ENCODE measurements around the gene TRIO.
"Not testable (repeated sequence)": the region's sequence is repeated elsewhere in the genome, so short reads cannot be mapped to it uniquely, and the experiment has no call there.

TRIO gene

GRCh38 chr5:14421851-14422250 lies 278.7 kb downstream of the TRIO start:
- no peak for DNase-seq

GRCh38 chr5:14424011-14424685 lies 281.0 kb downstream of the TRIO start:
- DNase-seq, result no peak

GRCh38 chr5:14425559-14425958 lies 282.4 kb downstream of the TRIO start:
- no peak for DNase-seq

- DNase-seq, result no peak
Measured at GRCh38 chr5:14426521-14426920, 283.4 kb downstream of the TRIO start.

GRCh38 chr5:14428302-14429081 lies 285.4 kb downstream of the TRIO start:
- no peak for DNase-seq

- no peak for DNase-seq
Measured at GRCh38 chr5:14429101-14430050, 286.2 kb downstream of the TRIO start.

- no peak for DNase-seq
Measured at GRCh38 chr5:14431534-14431933, 288.4 kb downstream of the TRIO start.

DNA sequence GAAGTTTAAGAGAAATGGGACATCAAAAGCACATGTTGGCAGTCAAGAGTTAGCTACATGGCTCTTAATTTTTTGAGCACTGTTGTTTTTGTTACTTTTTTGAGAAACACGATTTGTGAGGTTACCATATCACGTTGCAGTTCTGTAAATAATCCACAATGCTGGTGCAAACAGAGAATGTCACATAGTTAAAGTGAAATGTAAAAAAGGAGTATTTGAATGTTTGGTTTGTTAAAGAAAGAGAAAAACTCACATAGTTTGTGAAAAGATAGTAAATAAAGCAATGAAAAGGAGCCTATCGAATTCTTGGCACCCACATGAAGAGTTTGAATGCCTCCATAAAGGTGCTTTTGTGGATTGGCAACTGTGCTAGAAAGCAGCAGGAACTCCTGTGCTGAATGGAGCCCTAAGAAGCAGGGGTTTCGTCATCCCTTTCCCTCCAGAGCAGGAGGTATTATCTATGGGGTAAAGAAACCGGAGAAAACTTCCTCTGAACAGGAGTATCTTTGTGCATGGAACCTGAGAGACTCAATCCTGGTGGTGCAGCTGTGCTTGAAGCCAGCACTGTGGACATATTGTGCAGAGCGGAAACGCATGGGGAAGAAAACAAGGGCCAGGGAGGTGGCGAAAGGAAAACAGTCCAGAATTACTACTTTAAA lies 289.9 kb downstream of the TRIO start:
- DNase-seq, result no peak

DNA sequence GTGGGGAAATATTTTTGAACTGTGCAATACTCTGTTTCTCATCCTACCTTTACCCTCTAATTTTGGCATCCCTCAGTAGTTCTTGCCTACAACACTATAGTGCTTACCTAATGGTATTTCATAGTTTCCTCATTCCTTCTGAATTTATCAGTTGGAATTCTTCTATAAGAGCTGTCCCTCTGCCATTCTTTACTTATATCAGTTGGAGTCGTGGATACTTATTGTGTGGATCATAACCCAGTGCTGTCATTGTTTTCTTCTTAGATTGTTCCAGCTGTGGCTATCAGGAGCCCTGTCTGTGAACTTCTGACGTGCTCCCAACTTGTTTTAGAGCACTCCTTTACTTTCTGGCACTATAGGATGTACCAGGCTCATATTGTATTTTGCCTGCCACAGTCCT lies 292.3 kb downstream of the TRIO start:
- no peak for DNase-seq

DNA sequence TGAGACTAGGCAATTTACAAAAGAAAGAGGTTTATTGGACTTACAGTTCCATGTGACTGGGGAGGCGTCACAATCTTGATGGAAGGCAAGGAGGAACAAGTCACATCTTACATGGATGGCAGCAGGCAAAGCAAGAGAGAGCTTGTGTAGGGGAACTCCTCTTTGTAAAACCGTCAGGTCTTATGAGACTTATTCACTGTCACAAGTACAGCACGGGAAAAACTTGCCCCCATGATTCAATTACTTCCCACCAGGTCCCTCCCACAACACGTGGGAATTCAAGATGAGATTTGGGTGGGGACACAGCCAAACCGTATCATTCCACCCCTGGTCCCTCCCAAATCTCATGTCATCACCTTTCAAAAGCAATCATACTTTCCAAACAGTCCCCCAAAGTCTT lies 293.0 kb downstream of the TRIO start:
- not testable (repeated sequence) for DNase-seq

- DNase-seq, result no peak
Measured at GRCh38 chr5:14436801-14437542, 293.8 kb downstream of the TRIO start.

GRCh38 chr5:14438195-14438606 lies 295.1 kb downstream of the TRIO start:
- no peak for DNase-seq

GRCh38 chr5:14439087-14439871 lies 296.1 kb downstream of the TRIO start:
- DNase-seq, result no peak

GRCh38 chr5:14440223-14440581 lies 297.1 kb downstream of the TRIO start:
- no peak for DNase-seq

DNA sequence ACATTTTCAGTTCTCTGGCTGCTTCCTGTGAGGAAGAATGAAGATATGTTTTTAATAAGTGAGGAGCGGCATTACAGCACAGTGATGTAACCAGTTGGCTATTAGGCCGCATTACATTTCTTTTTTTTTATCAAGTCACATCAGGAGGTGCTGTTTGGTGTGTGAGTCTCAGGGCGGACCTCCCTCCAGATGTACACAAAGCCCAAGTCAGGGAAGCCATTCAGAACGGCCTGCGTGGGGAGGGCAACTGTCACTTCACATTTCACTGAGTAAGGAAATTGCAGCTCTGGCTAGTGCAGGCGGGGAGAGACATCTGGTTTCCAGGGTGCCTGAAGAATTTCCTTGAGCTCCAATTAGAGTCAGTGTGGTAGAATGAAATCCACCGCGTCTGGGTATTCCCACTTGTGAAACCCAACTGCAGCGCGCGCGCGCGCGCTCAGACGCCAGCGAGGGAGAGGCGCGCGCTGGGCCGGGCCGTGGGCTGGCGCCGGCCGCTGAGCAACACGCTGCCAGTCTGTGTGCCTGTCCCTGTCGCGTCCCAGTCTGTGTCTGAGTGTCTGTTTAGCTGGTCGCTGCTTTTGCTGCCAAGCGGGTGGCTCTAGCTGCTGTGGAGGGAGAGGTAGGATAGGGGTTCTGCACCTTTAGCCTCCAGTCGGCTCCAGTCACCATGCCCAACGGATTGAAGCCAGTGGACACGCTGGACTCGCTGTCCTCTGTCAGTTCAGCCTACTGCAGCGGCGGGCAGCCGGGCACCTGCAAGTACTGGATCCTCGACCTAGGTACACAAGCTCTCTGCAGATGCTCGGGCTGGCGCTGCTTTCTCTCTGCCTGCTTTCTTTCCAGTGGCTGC lies 297.7 kb downstream of the TRIO start:
- no peak for DNase-seq

GRCh38 chr5:14441641-14442040 lies 298.5 kb downstream of the TRIO start:
- DNase-seq, result no peak

- no peak for DNase-seq
Measured at GRCh38 chr5:14442536-14442935, 299.4 kb downstream of the TRIO start.

DNA sequence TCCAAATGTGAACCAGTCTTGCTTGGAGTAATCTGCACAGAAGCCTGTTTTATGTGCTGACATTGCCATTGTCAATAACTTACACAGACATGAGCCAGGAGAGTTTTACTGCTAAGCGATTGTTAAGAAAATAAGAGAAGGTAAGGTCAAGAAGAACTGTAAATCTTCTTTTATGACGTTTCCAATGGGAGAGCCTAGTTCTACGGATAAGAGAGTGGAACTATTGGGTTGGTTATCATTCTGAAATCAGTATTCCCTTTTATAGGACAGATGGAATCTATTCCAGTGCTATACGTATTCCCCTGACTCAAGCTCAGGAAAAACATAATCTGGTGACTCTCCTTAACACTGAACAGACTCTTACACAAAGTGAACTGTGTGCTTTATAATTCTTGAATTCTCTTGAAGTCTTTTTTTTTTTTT lies 300.5 kb downstream of the TRIO start:
- DNase-seq, result no peak

DNA sequence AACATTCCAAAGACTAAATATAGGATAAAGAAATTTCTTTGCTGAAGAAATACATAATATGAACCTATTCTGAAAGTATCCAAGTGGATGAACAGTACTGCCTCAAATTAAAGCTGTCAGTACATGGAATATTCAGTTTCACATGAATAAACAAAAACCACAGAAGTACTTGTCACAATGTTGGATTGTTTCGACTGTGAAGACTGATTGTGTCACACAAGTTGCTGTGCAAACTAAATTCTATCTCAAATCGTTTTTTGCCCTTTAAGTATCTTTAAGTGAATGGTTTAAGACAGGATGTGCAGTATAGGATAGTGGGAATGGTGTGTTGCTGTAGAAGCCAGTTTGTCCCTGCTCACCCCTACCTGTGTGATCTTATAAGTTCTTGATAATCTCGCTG lies 301.0 kb downstream of the TRIO start:
- DNase-seq, result no peak

GRCh38 chr5:14445013-14445412 lies 301.9 kb downstream of the TRIO start:
- DNase-seq, result peak in 1 of 2 experiments; percentile 22

Data from SW 1271 (cell line).